Stimulated activated CD8-positive, alpha-beta memory T cell treated with anti-CD3 and anti-CD28 coated beads, Interleukin-15, amount 100 ng/mL, for 1 hour (primary cell): ENCODE measurements around the gene SPTBN4.
"Not testable (repeated sequence)": the region's sequence is repeated elsewhere in the genome, so short reads cannot be mapped to it uniquely, and the experiment has no call there.

ENCODE experiments used
- DNase-seq: peaks from one replicate; pipeline ENCODE4 v3.0.0-alpha.2; 2020; ENCODE audit warnings: low read depth

The SPTBN4 gene

GRCh38 chr19:40588926-40589569 is 122.2 kb downstream of the SPTBN4 start:
- no peak for DNase-seq

- no peak for DNase-seq
Observed at GRCh38 chr19:40589591-40590429, 123.0 kb downstream of the SPTBN4 start.

- no peak for DNase-seq
Observed at GRCh38 chr19:40590464-40591265, 123.9 kb downstream of the SPTBN4 start.

- DNase-seq = not testable (repeated sequence)
Observed at GRCh38 chr19:40591724-40592123, 124.9 kb downstream of the SPTBN4 start.

- no peak for DNase-seq
Observed at GRCh38 chr19:40592170-40592569, 125.4 kb downstream of the SPTBN4 start.

GRCh38 chr19:40594255-40594654 is 127.5 kb downstream of the SPTBN4 start:
- DNase-seq = no peak

- no peak for DNase-seq
Observed at GRCh38 chr19:40594657-40595091, 127.9 kb downstream of the SPTBN4 start.

- DNase-seq = no peak
Observed at GRCh38 chr19:40596608-40597328, 130.0 kb downstream of the SPTBN4 start.

GRCh38 chr19:40597329-40597838 is 130.6 kb downstream of the SPTBN4 start:
- no peak for DNase-seq

GRCh38 chr19:40598121-40598917 is 131.5 kb downstream of the SPTBN4 start:
- peak; percentile 75 for DNase-seq

GRCh38 chr19:40598918-40599307 is 132.1 kb downstream of the SPTBN4 start:
- DNase-seq = no peak

GRCh38 chr19:40599331-40599901 is 132.6 kb downstream of the SPTBN4 start:
- DNase-seq = no peak

- no peak for DNase-seq
Observed at GRCh38 chr19:40599902-40600569, 133.2 kb downstream of the SPTBN4 start.

- DNase-seq = no peak
Observed at GRCh38 chr19:40600570-40601133, 133.9 kb downstream of the SPTBN4 start.

GRCh38 chr19:40601134-40601974 is 134.6 kb downstream of the SPTBN4 start, which contains the start of gene LTBP4:
Gene LTBP4 (plus strand): TSS chr19:40601369. CDS start chr19:40601388, 19 bp downstream.
- no peak for DNase-seq

GRCh38 chr19:40603071-40603388 is 136.2 kb downstream of the SPTBN4 start:
- no peak for DNase-seq

GRCh38 chr19:40603389-40604170 is 136.8 kb downstream of the SPTBN4 start:
- DNase-seq = peak; percentile 94

- DNase-seq = no peak
Observed at GRCh38 chr19:40604171-40604646, 137.4 kb downstream of the SPTBN4 start.
